Measurements from ENCODE around the gene GNA15. TPM values are rescaled to one million over a fixed set of nuclear protein-coding genes. Genes with fewer than 3 reads are reported as not detected.

The GNA15 gene
- total RNA-seq, 1 donor from 2014 or later: 0.05 TPM

DNA sequence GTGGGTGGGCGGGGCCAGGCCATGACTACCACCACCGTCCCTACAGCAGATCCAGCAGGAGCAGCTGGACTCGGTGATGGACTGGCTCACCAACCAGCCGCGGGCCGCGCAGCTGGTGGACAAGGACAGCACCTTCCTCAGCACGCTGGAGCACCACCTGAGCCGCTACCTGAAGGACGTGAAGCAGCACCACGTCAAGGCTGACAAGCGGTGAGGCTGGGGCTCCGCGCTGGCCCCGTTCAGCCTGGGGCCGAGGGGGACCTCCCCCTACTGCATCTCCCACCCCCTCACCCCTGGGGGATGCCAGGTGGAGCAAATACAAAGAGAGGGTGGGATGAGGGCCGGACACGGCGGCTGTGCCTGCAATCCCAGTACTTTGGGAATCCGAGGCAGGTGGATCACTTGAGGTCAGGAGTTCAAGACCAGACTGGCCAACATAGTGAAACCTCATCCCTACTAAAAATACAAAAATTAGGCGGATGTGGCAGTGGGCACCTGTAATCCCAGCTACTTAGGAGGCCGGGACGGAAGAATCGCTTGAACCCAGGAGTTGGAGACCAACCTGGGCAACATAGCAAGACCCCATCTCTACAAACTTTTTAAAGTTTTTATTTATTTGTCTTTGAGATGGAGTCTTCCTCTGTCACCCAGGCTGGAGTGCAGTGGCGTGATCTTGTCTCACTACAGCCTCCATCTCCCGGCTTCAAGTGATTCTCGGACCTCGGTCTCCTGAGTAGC, 70.6 kb downstream of the GNA15 start:
- no peak for DNase-seq (ENCODE audit: low read depth)

DNA sequence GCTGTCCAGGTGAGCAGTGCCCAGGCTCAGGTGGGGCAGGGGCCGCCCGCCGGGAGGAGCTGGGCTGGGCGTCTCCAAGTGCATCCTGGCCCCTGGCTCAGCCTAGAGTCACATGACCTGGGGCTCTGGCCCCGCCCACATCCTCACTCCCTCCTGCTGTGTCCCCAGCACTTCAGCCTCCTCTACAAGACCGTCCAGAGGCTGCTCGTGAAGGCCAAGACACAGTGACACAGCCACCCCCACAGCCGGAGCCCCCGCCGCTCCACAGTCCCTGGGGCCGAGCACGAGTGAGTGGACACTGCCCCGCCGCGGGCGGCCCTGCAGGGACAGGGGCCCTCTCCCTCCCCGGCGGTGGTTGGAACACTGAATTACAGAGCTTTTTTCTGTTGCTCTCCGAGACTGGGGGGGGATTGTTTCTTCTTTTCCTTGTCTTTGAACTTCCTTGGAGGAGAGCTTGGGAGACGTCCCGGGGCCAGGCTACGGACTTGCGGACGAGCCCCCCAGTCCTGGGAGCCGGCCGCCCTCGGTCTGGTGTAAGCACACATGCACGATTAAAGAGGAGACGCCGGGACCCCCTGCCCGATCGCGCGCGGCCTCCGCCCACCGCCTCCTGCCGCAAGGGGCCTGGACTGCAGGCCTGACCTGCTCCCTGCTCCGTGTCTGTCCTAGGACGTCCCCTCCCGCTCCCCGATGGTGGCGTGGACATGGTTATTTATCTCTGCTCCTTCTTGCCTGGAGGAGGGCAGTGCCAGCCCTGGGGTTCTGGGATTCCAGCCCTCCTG, 71.8 kb downstream of the GNA15 start:
- no peak for DNase-seq (ENCODE audit: low read depth)

DNA sequence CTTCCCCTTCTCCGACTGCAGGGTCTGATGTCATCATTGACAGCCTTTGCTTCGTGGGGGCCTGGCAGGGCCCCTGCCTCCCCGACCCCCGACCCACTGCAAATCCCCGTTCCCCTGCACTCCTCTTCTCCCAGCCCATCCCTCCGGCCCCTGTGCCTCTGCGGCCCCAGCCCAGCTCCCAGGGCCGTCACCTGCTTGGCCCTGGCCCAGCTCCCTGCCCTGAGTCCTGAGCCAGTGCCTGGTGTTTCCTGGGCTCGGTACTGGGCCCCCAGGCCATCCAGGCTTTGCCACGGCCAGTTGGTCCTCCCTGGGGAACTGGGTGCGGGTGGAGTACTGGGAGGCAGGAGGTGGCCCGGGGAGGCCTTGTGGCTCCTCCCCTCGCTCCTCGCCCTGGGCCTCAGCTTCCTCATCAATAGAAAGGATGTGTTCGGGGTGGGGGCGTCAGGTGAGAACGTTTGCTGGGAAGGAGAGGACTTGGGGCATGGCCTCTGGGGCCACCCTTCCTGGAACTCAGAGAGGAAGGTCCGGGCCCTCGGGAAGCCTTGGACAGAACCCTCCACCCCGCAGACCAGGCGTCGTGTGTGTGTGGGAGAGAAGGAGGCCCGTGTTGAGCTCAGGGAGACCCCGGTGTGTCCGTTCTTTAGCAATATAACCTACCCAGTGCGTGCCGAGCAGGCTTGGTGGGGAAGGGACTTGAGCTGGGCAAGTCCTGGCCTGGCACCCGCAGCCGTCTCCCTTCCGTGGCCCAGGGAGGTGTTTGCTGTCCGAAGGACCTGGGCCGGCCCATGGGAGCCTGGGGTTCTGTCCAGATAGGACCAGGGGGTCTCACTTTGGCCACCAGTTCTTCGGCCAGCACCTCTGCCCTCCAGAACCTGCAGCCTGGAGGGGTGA, 72.7 kb downstream of the GNA15 start:
- no peak for DNase-seq (ENCODE audit: low read depth)

DNA sequence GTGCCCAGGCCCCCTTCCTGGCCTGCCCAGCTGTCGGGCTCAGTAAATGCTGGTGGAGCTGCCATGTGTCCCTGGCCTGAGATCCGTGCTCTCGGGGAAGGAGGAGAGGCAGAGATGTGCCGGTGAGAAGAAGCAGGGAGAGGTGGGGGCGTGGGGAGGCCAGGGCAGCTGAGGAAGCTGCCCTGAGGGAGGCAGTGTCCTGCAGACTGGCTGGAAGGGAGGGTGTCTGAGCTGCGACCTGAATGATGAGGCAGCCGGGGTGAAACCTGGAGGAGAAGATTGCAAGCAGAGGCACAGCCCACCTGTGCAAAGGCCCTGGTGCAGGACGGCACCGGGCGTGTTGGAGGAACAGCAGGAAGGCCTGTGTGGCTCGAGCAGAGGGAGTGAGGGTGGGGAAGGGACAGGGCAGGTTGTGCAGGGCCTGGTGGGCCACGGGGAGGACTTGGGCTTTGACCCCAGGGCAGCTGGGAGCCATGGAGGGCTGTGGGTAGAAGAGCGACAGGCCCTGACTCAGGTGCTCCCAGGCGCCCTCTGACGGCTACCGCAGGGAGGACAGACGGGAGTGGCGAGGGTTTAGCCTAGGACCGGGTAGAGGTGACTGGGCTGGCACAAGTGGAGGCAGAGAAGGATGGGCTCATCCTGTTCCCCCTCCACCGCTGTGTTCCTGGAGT, 74.6 kb downstream of the GNA15 start:
- peak; percentile 33 for DNase-seq (ENCODE audit: low read depth)

DNA sequence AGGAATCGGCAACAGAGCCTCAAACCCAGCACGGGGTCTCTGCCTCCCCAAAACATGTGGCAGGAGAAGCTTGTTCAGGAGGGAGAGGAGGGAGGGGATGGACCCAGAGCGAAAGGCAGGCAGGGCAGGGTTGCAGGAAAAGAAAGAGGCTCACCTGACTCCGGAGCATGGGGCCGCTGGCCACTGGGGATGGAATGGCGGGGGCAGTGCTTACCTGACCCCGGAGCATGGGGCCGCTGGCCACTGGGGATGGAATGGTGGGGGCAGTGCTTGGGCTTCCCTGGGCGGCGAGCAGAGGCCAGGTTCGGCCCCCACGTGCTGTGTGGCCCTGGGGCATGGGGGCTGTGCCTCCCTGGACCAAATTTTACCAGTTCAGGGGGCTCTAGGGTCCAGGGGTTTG, 75.4 kb downstream of the GNA15 start:
- no peak for DNase-seq (ENCODE audit: low read depth)

DNA sequence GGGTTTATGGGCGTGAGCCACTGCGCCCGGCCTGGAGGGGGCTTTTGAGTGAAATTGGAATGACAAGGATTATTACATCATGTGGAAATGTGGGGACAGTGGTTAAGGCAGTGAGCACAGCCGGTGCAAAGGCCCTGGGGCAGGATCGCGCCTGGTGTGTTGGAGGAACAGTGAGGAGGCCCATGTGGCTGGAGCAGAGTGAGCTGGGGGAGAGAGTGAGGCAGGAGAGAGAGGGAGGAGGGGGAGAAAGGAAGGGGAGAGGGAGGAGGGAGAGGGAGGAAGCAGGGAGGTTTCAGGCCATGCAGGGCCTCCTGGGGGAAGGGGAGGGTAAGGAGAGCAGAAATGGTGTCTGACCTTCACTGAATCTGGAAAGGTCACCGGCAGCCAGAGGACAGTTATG, 77.3 kb downstream of the GNA15 start:
- DNase-seq (ENCODE audit: low read depth): no peak

Other genes with a start within 250 kb of the GNA15 start
- 4.0 TPM in 2 replicates for gene ZNF57, start 235.1 kb upstream of the GNA15 start, total RNA-seq
- 4.0 and 4.5 TPM in 2 replicates for gene ZNF77, start 191.1 kb upstream of the GNA15 start, total RNA-seq
- gene TLE6, start 158.5 kb upstream of the GNA15 start, total RNA-seq: not detected in 2 replicates
- gene TLE2, start 106.8 kb upstream of the GNA15 start, total RNA-seq: 0.08 TPM in 1 of 2 replicates, not detected in the other
- 295 and 328 TPM in 2 replicates for gene TLE5, start 73.5 kb upstream of the GNA15 start, total RNA-seq
- gene GNA11, start 41.7 kb upstream of the GNA15 start, total RNA-seq: 52.1 and 54.6 TPM in 2 replicates
- 0.29 TPM in 1 of 2 replicates, not detected in the other for gene S1PR4, start 42.7 kb downstream of the GNA15 start, total RNA-seq
- gene NCLN, start 49.9 kb downstream of the GNA15 start, total RNA-seq: 58.1 and 61.5 TPM in 2 replicates
- gene CELF5, start 88.6 kb downstream of the GNA15 start, total RNA-seq: not detected in 2 replicates
- gene NFIC, start 230.6 kb downstream of the GNA15 start, total RNA-seq: 71.4 and 82.9 TPM in 2 replicates